Fibroblast of lung (primary cell): Measurements from ENCODE around the gene DPYD.

Experiments used
- EZH2 ChIP-seq: IDR thresholded peaks from 2 replicates; pipeline ENCODE4 v1.5.1; 2012; ENCODE audit warnings: low read length, control low read depth, mild to moderate bottlenecking; ENCODE audit errors: missing control alignments
- TF ChIP-seq, protein P1 (sequence below), 2 donors: IDR thresholded peaks in 1 of 2; conservative IDR thresholded peaks in 1 of 2; 1 replicate in 1 of 2; 2 replicates in 1 of 2; pipeline ENCODE4 v1.5.1; 2011 to 2012; ENCODE audit warnings: low read length in 2 of 2, control low read depth in 1 of 2, inconsistent platforms in 1 of 2, low read depth in 1 of 2, mild to moderate bottlenecking in 1 of 2

DNA sequence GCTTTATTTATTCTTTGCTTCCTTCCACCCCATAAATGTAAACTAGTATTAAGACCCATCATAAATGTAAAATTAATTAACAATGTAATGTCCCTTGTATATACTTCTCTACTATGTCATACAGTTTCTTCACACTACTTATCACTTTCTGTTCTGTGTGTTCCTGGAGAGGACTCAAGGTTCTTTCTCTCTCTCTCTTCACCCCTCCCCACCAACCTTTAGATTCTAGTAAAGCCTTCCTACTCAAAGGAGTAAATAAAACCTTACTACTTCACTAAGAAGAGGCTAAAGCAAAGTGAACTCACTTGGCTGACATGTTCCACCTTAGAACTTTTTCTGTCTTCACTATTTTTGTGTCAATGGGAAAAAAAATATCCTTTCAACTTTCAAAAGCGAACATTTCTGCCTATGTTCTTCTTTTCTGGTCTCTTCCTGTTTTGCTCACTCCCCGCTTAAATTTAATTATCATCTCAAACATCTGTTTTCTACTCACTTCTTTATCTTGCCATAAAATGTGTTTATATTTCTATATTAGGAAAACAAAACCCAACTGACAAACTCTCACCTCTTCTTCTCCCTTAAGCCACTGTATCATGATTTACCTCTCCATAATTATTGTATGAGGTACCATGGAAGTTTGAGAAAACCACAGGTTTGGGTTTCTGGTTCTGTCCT, 260.3 kb downstream of the DPYD start:
- TF ChIP-seq, protein P1, sequence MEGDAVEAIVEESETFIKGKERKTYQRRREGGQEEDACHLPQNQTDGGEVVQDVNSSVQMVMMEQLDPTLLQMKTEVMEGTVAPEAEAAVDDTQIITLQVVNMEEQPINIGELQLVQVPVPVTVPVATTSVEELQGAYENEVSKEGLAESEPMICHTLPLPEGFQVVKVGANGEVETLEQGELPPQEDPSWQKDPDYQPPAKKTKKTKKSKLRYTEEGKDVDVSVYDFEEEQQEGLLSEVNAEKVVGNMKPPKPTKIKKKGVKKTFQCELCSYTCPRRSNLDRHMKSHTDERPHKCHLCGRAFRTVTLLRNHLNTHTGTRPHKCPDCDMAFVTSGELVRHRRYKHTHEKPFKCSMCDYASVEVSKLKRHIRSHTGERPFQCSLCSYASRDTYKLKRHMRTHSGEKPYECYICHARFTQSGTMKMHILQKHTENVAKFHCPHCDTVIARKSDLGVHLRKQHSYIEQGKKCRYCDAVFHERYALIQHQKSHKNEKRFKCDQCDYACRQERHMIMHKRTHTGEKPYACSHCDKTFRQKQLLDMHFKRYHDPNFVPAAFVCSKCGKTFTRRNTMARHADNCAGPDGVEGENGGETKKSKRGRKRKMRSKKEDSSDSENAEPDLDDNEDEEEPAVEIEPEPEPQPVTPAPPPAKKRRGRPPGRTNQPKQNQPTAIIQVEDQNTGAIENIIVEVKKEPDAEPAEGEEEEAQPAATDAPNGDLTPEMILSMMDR (conservative IDR thresholded peaks at IDR 0.05 in 1 of 2, IDR thresholded peaks at IDR 0.05 in 1 of 2; ENCODE audit: low read depth in 1 of 2, low read length in 2 of 2) = no peak
- no peak for TF ChIP-seq EZH2
